ENCODE data around the gene FBXO48.

DNA sequence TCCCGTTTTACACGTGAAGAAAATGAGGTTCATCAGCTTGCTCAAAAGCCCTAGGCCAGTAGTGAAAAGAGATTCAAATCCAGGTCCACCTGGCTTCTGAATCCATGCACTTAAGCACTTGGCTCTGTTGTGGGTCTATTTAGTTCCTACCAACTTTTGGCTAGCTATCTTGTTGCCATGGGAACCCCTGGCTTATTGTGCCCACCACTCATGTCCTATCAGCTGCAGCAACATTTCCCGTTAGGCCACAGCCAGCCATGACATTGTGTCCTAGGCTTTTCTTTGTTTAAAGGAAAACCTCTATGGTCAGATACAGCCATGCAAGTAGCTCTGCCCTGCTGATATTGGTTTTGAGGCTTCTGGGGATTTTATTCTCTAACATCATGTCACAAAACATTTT, 52.2 kb downstream of the FBXO48 start:
- TF ChIP-seq EZH2 (IDR thresholded peaks at IDR 0.05): no peak
- TF ChIP-seq POLR2AphosphoS5 (IDR thresholded peaks at IDR 0.05; ENCODE audit: borderline replicate concordance, low read depth, low read length): no peak
- TF ChIP-seq FOXP2 (optimal IDR thresholded peaks at IDR 0.05; ENCODE audit: control extremely low read depth, extremely low read length, insufficient read depth): no peak
